Omental fat pad (tissue), 4 donors: ENCODE results near the gene OR2A25. TPM values are rescaled to one million over a fixed set of nuclear protein-coding genes. Genes with fewer than 3 reads are reported as not detected.

Source experiments
- ATAC-seq: fragments of 150-250 bp; one replicate; pipeline ENCODE4 v1.9.1; 2016; ENCODE audit warnings: mild to moderate bottlenecking, moderate library complexity; ENCODE audit not compliant: low FRiP score
- DNase-seq: peaks from one replicate; pipeline ENCODE4 v3.0.0-alpha.2; 2019; ENCODE audit warnings: low spot score
- small RNA-seq: library from RNA; depleted of rRNA; stranded (forward); fragments of <200 nt; gene quantifications from one replicate; pipeline ENCODE3, GENCODE V24; 2016
- total RNA-seq, 4 donors: library from RNA; depleted of rRNA; stranded (reverse); fragments of >200 nt; gene quantifications; one replicate each; pipeline ENCODE4 v1.1.0, GENCODE V29; 2016
- TF ChIP-seq, protein P1 (sequence below), 3 donors: fragments of 450-650 bp; IDR thresholded peaks; one replicate each; pipeline ENCODE4 v1.5.1; 2016 to 2017; ENCODE audit warnings: antibody characterized with exemption in 3 of 3, mild to moderate bottlenecking in 3 of 3, moderate library complexity in 2 of 3

The OR2A25 gene
- total RNA-seq, 4 donors from 2014 or later: not detected

DNA sequence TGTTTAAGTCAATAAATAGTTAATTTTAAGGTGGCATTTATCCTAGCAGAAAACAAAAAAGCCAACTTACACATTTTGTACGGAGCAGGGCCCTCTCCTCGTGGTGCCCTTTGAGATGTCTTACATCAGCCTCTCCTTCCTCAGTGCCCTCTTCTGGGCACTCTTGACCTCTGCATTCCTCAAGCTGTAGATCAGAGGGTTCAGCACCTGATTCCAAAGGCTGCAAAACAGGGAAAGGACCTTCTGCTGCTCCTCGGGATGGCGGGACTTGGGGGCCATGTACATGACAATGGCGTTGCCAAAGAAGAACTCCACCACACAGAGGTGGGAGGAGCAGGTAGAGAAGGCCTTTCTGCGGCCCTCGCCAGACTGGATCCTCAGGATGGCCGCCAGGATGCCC is 48.7 kb downstream of the OR2A25 start:
- no peak for DNase-seq
- TF ChIP-seq, protein P1, sequence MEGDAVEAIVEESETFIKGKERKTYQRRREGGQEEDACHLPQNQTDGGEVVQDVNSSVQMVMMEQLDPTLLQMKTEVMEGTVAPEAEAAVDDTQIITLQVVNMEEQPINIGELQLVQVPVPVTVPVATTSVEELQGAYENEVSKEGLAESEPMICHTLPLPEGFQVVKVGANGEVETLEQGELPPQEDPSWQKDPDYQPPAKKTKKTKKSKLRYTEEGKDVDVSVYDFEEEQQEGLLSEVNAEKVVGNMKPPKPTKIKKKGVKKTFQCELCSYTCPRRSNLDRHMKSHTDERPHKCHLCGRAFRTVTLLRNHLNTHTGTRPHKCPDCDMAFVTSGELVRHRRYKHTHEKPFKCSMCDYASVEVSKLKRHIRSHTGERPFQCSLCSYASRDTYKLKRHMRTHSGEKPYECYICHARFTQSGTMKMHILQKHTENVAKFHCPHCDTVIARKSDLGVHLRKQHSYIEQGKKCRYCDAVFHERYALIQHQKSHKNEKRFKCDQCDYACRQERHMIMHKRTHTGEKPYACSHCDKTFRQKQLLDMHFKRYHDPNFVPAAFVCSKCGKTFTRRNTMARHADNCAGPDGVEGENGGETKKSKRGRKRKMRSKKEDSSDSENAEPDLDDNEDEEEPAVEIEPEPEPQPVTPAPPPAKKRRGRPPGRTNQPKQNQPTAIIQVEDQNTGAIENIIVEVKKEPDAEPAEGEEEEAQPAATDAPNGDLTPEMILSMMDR (IDR thresholded peaks at IDR 0.05): no peak
- ATAC-seq: no peak

DNA sequence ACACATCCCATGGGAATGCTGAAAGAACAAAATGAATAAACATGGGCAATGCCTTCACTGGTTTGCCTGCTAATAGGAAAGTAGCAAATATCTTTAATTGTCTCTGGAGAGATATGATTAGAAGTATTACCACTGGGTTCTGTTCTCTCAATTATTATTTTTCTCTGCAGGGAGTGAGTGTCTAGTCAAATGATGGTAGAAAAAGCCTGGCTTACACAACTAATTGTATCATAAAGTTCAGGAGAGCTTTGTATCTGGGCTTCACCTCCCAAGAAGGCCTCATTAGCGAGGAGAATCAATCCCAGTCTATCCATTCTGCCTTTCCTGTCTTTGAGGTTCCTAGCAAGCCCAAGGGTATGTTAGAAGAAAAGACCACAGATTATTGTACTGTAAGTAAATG is 53.3 kb downstream of the OR2A25 start, which contains the start of gene OR2A14:
OR2A14 (plus strand) TSS at position 301 of the 400 bp plus-strand sequence. CDS start 5,937 bp downstream, outside the sequence.
- no peak for ATAC-seq
- TF ChIP-seq, protein P1 (IDR thresholded peaks at IDR 0.05): no peak
- DNase-seq: no peak

Small RNA genes lying within 50 kb of the gene (small RNA-seq; reads per million reads assigned to genes)
- gene OR2A41P: not detected

Other genes with a start within 250 kb of the OR2A25 start
- 10 to 100 TPM; 29.3 to 67.4 (median 56.3) TPM for gene TCAF1, start 167.6 kb upstream of the OR2A25 start, total RNA-seq
- not detected for gene OR2F2, start 134.6 kb upstream of the OR2A25 start, total RNA-seq
- gene OR2F1, start 115.0 kb upstream of the OR2A25 start, total RNA-seq: not detected
- gene OR6B1, start 69.5 kb upstream of the OR2A25 start, total RNA-seq: not detected
- gene OR2A5, start 20.9 kb upstream of the OR2A25 start, total RNA-seq: not detected
- gene OR2A12, start 16.5 kb downstream of the OR2A25 start, total RNA-seq: not detected
- gene OR2A2, start 39.8 kb downstream of the OR2A25 start, total RNA-seq: not detected
- gene OR2A14, start 53.4 kb downstream of the OR2A25 start, total RNA-seq: not detected
- gene CTAGE4, start 113.7 kb downstream of the OR2A25 start, total RNA-seq: 1 to 10 TPM in 3 of 4 donors, not detected in 1; 1.8 to 6.7 (median 2.3) TPM
- 1 to 10 TPM; 2.8 to 6.7 (median 4.1) TPM for gene ARHGEF35, start 126.0 kb downstream of the OR2A25 start, total RNA-seq
- 1 to 10 TPM in 1 of 4 donors, not detected in 3; 1.0 TPM for gene OR2A42, start 169.8 kb downstream of the OR2A25 start, total RNA-seq
- gene OR2A7, start 195.0 kb downstream of the OR2A25 start, total RNA-seq: 10 to 100 TPM in 1 of 4 donors, 1 to 10 TPM in 3; 3.1 to 16.9 (median 4.1) TPM
- gene CTAGE8, start 199.5 kb downstream of the OR2A25 start, total RNA-seq: 1 to 10 TPM in 1 of 4 donors, under 1 TPM in 3; 0.32 to 1.3 (median 0.56) TPM
- under 1 TPM in 2 of 4 donors, not detected in 2; 0.09 to 0.95 TPM for gene OR2A1, start 242.6 kb downstream of the OR2A25 start, total RNA-seq